ENCODE data around the gene EFCAB11.

The EFCAB11 gene

DNA sequence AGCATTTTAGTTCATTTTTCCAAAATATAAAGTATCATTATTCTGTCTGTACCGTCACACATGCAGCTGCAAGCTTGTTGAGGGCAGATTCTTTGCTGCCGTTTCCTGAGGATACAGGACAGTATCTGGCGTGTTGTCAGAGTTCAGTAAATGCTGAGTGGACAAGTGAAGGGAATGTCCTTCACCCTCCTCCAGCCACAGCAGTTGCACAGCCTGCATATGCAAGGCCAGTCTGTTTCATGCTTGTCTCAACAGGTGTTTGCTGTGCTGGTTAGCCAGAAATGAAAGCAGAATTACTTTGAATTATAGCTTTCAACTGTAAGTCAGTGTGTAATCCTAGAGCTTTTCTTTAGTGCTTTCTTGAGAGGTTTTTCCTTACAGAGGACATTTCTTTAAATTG lies 37.7 kb upstream of the EFCAB11 start:
- no peak for TF ChIP-seq CREB1 (IDR thresholded peaks at IDR 0.05; ENCODE audit: low read depth)

DNA sequence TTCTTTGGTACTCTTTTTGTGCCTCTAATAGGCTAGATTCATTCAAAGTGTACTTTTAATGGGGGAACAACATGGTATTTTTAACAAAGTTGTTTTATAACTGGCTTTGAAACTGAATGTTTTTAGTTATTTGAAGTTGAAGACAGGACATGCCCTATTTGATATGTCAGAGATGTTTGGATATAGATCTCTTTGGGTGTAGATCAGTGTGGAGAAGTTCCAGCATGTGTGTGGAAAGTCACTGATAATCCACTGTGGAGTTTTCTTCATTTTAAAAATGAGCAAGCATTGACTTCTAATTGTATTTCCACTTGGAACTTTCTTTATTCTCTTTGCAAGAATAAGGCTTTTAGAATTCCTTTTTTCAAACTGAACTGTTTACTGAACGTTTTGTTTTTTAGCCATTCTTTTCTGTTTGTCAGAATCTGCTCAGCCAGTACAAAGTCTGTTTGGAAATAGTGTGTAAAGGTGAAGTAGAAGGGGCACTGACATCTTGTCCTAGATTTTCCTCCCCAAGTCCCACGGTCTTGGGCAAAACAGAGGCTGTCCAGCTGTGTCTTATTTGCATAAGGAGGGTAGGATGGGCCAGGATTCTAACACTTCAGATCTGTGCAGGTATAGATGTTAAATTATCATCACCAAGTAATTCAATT lies 36.2 kb upstream of the EFCAB11 start:
- TF ChIP-seq ZBTB7A (IDR thresholded peaks at IDR 0.05; ENCODE audit: low read depth) (no peak), RAD21 (IDR thresholded peaks at IDR 0.05; ENCODE audit: low read depth) (no peak), TAF1 (IDR thresholded peaks at IDR 0.05; ENCODE audit: low read depth) (no peak), CREB1 (IDR thresholded peaks at IDR 0.05; ENCODE audit: low read depth) (no peak), TCF12 (IDR thresholded peaks at IDR 0.05; ENCODE audit: low read depth) (no peak), YY1 (IDR thresholded peaks at IDR 0.05; ENCODE audit: low read depth) (no peak), EP300 (IDR thresholded peaks at IDR 0.05; ENCODE audit: borderline replicate concordance) (no peak), FOXM1 (IDR thresholded peaks at IDR 0.05; ENCODE audit: borderline replicate concordance, low read depth) (no peak), TEAD4 (IDR thresholded peaks at IDR 0.05) (no peak), EGR1 (IDR thresholded peaks at IDR 0.05) (no peak), CEBPB (IDR thresholded peaks at IDR 0.05) (no peak), REST (IDR thresholded peaks at IDR 0.05; ENCODE audit: low read depth) (no peak), NFIC (IDR thresholded peaks at IDR 0.05) (no peak)
- TF ChIP-seq, protein P1, sequence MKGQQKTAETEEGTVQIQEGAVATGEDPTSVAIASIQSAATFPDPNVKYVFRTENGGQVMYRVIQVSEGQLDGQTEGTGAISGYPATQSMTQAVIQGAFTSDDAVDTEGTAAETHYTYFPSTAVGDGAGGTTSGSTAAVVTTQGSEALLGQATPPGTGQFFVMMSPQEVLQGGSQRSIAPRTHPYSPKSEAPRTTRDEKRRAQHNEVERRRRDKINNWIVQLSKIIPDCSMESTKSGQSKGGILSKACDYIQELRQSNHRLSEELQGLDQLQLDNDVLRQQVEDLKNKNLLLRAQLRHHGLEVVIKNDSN (IDR thresholded peaks at IDR 0.05): no peak
- TF ChIP-seq, protein P2, sequence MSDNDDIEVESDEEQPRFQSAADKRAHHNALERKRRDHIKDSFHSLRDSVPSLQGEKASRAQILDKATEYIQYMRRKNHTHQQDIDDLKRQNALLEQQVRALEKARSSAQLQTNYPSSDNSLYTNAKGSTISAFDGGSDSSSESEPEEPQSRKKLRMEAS (IDR thresholded peaks at IDR 0.05): no peak

DNA sequence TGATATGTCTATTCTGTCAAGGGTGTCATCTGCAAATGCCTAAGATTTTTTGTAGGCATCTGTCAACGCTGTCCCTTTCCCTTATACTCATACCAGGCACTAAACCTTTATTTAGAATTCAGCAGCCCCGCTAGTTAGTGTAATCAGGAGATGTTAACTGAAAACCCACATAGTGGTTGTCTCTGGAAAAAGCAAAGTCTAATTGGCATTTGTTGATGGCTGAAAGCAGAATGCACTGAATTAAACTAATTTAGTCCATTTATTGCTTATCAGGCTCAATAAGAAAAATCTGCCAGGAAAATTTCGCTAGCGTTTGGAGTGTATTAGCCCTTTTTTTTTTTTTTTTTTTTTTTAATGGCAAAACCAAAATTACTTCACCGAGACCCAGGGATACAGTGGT lies 35.7 kb upstream of the EFCAB11 start:
- TF ChIP-seq TEAD4 (IDR thresholded peaks at IDR 0.05): no peak
- no peak for TF ChIP-seq EGR1 (IDR thresholded peaks at IDR 0.05)
- TF ChIP-seq YY1 (IDR thresholded peaks at IDR 0.05; ENCODE audit: low read depth): no peak
- TF ChIP-seq RAD21 (IDR thresholded peaks at IDR 0.05; ENCODE audit: low read depth): no peak
- TF ChIP-seq CEBPB (IDR thresholded peaks at IDR 0.05): no peak
- TF ChIP-seq FOXM1 (IDR thresholded peaks at IDR 0.05; ENCODE audit: borderline replicate concordance, low read depth): no peak
- no peak for TF ChIP-seq EP300 (IDR thresholded peaks at IDR 0.05; ENCODE audit: borderline replicate concordance)
- TF ChIP-seq ZBTB7A (IDR thresholded peaks at IDR 0.05; ENCODE audit: low read depth): no peak
- no peak for TF ChIP-seq REST (IDR thresholded peaks at IDR 0.05; ENCODE audit: low read depth)
- TF ChIP-seq TCF12 (IDR thresholded peaks at IDR 0.05; ENCODE audit: low read depth): no peak
- TF ChIP-seq NFIC (IDR thresholded peaks at IDR 0.05): no peak
- no peak for TF ChIP-seq TAF1 (IDR thresholded peaks at IDR 0.05; ENCODE audit: low read depth)
- TF ChIP-seq, protein P2 (IDR thresholded peaks at IDR 0.05): no peak
- TF ChIP-seq, protein P1 (IDR thresholded peaks at IDR 0.05): no peak
- no peak for TF ChIP-seq CREB1 (IDR thresholded peaks at IDR 0.05; ENCODE audit: low read depth)

- TF ChIP-seq TAF1 (IDR thresholded peaks at IDR 0.05; ENCODE audit: low read depth): no peak
- TF ChIP-seq, protein P1 (IDR thresholded peaks at IDR 0.05): no peak
- TF ChIP-seq TCF12 (IDR thresholded peaks at IDR 0.05; ENCODE audit: low read depth): no peak
- no peak for TF ChIP-seq REST (IDR thresholded peaks at IDR 0.05; ENCODE audit: low read depth)
- TF ChIP-seq CREB1 (IDR thresholded peaks at IDR 0.05; ENCODE audit: low read depth): no peak
- no peak for TF ChIP-seq RAD21 (IDR thresholded peaks at IDR 0.05; ENCODE audit: low read depth)
- TF ChIP-seq EGR1 (IDR thresholded peaks at IDR 0.05): no peak
- TF ChIP-seq CEBPB (IDR thresholded peaks at IDR 0.05): no peak
- no peak for TF ChIP-seq YY1 (IDR thresholded peaks at IDR 0.05; ENCODE audit: low read depth)
- no peak for TF ChIP-seq ZBTB7A (IDR thresholded peaks at IDR 0.05; ENCODE audit: low read depth)
- TF ChIP-seq, protein P2 (IDR thresholded peaks at IDR 0.05): no peak
- no peak for TF ChIP-seq TEAD4 (IDR thresholded peaks at IDR 0.05)
These were observed 34.3 kb upstream of the EFCAB11 start for GRCh38 chr14:89988787-89989186.
